ENCODE measurements around the gene ADGRV1.

ADGRV1 gene

DNA sequence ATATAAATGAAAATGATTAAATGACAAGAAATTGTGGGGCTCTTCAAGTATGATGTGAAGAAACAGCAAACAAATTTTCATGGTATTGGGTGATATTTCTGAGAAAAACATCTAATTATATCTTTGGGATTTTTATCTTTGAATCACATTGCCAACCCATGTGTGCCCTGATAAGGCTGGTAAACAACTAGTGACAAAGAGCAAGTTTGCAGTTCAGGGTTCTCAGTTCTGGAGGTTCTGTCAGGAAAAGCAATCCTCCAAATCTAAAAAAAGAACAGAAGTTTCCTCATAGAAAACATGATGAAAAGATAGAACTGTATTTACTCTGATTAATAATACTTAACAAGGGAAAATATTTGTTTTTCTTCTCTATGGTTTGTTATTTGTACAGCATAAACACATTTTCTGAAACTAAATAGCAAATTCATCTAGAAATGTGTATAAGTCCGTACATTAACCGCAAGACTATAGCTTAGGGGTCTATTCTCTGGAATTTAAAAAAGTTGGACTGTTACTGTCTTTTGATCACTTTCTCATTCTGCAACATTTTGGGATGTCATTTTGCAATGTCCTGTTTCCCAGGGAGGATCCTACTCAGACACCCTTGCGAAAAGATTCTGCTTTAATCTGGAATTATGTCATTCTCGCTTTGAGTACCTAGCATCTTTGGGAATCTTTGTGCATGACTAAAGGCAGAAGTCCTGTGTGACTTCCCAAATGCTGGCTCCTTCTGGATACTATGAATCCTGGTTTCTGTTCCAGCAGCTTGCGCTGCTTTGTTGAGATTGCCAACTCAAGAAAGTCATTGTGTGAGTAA lies 308.5 kb downstream of the ADGRV1 start:
- no peak for DNase-seq (ENCODE audit: low read depth in 1 of 2, low spot score in 1 of 2)

DNA sequence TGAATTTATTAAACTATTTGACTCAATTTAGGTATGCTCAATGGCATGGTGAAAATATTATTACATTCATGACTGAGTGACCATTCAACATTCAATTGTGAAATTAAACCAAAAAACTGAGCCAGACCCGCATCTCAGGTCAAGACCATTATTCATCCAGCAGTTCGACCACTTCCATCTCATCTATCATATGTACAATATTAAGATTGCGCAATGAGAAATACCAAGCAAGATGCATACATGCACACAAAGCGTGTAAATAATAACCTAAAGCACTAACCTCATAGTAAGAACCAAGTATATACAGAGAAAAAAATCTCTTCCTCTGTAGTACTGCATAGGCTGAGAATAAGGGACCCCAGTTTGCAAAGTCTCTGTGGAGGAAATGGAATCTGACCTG lies 310.2 kb downstream of the ADGRV1 start:
- DNase-seq (ENCODE audit: low read depth in 1 of 2, low spot score in 1 of 2) = no peak

DNA sequence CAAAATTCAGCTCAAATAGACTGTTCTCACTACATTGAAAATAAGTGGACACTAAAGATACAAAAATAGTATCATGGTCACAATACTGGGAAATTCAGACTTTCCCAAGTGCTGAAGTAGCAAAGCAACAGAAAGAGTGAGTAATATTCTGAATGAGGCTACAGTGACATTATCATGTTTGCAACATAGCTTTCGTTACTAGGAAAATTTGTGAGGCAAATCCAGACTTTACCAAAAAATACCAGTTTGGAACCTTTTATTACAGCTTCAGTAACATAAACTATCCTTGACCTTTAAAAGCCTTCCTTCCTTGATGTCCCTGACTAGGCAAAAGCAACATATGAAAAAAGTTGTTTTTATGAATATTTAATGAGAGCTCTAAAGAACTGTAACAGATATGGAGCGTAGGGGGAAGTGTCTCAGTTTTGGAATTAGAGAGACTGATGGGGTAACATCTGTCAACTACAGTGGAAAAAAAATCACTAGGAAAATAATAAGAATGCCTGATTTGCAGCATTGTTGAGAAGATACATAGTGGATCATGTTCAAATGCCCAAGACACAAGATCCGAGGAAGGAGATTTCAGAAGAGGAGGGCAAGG lies 312.9 kb downstream of the ADGRV1 start:
- no peak for DNase-seq (ENCODE audit: low read depth in 1 of 2, low spot score in 1 of 2)

DNA sequence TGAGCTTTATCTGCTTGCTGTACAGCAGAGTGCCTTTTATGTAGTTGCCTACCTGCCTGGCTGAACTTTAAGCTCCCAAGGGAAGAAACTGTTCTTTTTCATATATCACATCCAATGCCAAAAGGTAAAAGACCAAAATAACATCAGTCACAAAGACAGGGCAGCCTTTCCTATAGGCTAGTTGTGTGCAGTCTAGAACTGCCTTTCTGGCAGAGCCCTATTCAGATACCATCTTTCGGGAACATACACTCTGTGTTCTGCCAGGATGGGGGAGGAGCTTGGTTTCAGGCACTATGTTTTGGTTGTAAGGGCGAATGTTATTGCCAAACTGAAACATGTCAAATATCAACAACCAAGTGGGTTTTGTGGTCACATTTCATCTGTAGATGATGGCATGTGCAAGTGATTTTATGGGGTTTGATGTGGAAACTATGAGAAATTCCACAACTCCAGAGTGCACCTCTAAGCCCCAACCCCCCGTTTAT lies 314.5 kb downstream of the ADGRV1 start:
- no peak for DNase-seq (ENCODE audit: low read depth in 1 of 2, low spot score in 1 of 2)

DNA sequence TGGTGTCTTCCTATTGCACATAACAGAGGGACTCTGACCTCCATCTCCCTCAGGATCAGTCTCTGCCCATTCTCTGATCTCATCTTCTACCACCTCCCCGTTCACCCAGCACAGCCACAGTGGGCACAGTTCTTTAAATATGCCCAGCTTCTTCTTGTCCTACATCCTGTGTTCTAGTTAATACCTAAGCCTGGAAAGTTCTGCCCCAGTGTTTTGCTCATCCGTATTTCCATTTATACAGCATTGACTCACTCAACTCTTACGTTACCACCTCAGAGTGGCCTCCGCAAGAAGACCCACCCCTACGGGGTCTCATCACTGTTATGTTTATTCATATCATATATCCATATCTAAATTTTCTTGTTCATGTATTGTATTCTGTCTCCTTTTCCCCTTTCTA lies 315.5 kb downstream of the ADGRV1 start:
- DNase-seq (ENCODE audit: low read depth in 1 of 2, low spot score in 1 of 2) = no peak

DNA sequence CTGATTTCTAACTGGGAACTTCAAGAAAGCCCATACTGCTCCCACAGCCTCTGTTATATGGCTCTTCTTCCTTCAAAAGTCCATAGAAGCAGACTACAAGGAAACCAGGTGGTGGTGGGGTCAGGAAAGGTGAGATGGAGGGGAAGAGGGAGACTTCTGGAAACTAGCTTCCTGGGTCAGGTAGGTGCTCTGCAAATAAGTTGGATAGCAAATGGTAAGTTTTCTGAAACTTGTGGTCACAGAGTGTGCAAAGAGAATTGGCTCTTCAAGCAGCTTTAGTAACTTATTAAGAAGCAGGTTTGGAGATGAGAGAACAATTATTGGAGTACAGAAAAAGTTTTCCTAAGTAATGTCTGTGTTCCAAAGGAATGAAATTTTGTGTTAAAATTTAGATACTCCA lies 316.9 kb downstream of the ADGRV1 start:
- no peak for DNase-seq (ENCODE audit: low read depth in 1 of 2, low spot score in 1 of 2)

DNA sequence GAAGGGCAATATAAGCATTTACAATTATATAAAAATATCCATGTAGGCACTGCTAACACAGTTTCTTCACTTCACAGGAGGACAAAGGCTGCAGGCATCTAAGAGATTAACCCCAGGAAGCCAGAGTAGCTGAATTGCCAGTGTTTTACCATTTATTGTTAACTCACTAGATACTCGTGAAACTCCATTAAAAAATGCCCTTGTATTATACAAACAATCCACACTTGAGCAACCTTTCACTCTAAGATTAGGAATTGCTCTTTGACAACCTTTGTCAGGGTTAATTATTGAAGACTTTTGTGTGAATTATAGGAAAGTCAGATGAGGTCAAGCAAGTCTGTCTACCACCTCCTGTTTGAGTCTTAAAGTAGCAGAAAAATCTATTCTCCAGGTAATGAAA lies 317.8 kb downstream of the ADGRV1 start:
- no peak for DNase-seq (ENCODE audit: low read depth in 1 of 2, low spot score in 1 of 2)

DNA sequence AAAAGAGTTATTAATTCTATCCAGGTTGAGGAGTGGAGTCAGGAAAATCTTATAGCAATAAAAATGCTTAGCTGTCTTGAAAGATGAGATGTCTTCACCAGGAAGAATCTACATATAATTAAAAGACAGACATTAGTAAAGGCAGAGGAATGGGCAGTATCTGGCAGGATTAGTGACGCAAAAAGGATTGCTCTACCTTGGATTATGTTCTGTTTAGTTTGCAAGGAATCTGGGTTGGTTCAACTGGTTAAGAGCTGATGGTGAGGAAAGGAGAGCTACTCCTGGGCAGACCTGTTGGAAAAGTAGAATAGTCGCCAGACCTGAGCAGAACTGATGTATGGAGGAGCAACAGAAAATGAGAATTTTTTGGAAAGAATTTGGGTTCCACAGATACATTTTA lies 318.5 kb downstream of the ADGRV1 start:
- DNase-seq (ENCODE audit: low read depth in 1 of 2, low spot score in 1 of 2) = no peak

DNA sequence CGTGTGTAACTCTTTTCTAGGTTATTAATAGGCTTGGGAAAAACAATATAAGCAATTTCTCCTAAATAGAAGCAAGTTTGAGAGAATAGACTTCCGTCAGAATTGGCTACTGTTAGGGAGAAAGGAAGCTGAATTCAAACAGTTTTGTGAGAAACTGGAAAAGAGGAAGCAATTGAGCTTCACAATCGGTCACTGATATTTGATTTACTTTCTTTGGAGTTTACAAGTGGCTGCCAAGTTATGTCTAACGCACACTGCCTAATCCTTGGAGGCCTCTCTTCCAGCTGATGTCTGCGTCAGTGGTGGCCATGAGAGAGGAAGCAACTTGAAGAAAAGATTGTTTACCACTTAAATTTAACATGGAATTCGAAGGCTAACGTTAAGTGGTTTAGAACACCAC lies 319.5 kb downstream of the ADGRV1 start:
- DNase-seq (ENCODE audit: low read depth in 1 of 2, low spot score in 1 of 2) = no peak

DNA sequence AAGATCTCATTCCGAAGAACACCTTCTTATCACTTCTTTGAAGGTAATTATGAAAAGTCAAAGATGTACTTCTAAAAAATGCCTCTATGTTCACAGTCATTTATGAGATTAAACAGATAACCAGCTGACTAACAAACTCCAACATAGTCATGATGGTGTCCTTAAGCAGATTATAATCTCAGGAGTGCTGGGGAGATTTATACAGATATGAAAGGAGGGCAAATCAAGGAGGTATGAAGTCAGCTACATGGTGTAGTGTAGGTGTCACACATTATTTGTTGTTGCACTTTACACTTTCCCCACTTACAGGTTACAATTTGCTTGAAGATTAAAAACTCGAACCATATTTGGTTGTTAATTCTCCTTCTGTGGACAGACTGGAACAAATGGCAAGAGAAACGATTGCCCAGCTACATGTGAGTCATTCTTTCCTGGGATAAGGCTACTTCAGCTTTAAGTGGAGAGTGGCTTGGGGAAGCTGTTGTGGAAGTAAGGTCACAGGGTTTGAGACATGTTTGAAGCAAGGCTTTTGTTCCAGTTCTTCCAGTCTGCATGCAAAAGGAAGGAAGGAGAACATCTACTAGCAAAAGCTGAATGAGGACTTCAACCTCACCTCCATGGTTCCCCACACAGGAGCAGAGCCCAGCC lies 320.1 kb downstream of the ADGRV1 start:
- DNase-seq (ENCODE audit: low read depth in 1 of 2, low spot score in 1 of 2) = no peak

DNA sequence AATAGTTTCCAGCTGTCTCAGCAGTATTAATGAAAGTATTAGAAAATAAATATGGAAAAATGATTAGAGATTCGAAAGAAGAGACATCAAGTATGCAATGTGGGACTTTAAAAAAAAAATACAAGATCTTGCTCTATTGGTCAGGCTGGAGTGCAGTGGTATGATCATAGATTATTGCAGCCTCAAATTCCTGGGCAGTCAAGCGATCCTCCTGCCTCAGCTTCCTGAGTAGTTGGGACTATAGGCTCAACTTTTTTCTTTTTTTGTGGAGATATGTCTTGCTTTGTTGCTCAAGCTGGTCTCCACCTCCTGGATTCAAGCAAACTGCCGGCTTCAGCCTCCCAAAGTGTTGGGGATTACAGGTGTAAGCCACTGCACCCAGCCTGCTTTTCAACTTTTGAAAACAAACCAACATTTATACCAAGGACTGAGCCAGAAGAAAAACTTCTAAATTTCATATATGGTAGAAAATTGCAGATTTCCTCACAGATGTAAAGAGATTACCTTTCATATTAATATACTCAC lies 323.1 kb downstream of the ADGRV1 start:
- DNase-seq (ENCODE audit: low read depth in 1 of 2, low spot score in 1 of 2) = no peak

DNA sequence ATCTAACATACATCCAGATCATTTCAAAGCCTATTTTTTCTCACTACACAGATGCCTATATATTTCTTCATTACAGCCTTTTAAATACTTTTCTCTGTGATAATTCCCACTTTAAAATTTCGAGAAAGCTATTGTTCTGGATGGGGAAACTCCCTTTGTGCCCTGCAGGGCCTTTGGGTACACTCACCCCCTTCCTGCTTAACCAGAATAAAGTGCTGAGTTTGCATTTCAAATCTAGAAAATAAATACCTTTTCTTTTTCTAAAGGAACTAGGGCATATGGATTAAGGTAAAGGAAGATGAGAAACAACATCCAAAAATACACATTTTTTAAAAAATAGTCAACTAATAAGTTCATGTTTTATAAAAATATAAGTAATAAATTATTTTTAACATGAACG lies 323.9 kb downstream of the ADGRV1 start:
- no peak for DNase-seq (ENCODE audit: low read depth in 1 of 2, low spot score in 1 of 2)

DNA sequence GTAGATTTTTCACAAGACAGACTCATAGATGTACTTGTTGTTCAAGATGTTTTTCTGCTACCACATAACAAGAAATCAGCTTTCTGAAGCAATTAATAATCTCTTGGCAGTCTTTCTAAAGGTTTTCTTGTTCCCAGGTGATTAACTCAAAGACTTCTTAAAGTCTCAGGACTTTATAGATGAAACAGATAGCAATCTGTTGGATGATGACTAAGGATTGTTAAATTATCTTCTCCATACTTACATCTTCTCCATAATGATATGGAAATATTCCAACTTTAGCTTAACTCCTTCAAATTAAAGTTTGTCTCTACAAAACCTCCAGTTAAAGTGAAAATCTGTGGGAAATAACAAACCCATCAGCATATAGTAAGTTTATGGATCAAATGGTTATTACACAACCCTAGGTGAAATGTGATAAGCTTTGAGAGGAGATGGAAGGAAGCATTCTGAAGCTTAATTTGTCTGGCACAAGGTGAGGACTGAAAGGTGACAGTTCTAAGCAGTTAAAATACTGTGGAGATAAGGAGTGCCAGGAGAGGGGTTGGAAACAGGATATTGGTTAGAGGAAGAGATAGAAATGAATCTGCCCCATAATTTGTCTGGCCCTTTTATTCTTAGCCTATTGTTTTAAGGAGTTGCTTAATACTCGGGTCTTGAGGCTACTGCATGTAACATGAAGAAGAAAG lies 326.7 kb downstream of the ADGRV1 start:
- DNase-seq (ENCODE audit: low read depth in 1 of 2, low spot score in 1 of 2) = no peak

DNA sequence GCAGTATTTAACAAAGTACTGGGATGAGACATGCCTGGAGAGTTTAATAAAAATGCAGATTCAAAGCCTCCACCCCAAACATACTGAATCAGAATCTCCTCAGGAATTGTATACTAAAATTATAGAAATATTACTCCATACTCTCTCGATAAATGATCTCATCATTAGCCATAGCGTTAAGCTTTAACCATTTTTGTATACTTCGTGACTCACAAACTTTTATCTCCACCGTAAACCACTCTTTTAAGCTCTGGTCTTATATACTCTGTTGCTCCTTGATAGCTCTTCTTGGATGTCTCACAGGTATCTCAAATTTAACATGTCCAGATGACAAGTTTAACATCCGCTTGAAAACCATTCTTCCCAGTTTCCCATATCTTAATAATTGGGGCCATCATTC lies 327.8 kb downstream of the ADGRV1 start:
- no peak for DNase-seq (ENCODE audit: low read depth in 1 of 2, low spot score in 1 of 2)

DNA sequence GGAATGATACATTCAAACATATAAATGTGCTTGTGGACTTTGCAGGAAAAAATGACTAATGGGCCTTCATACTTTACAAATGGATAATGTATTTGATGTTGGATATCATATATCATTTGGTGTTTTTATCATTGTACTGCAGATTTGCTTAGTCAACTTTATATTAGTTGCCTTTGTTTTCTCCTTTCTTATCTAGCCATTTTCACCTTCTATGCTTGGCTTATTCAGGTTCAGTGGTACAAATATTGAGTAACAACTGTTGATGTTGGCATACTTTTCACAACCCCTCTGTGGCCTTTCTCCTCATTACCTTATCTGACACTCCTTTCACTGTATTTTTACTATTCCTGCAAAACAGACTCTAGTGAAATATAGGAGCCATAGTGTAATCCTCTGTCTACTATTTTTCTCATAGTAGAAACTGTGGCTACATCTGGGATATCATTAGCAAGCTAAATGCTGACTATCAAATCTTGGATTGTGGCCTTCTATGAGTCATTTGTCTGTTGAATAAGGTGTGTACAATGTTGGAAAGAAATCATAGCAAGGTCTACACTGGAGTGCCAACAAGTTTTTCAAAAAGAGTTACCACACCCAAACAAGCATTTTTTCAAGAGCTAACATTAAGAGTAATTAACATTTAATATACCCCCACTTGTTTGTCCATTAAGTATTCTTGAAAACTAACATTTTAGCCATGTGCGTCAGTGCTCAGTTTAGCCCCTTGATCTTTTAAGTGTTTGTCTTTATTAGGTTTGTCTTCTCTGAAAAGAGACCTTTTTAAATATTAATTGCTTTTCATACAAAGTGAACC lies 330.1 kb downstream of the ADGRV1 start:
- no peak for DNase-seq (ENCODE audit: low read depth in 1 of 2, low spot score in 1 of 2)

DNA sequence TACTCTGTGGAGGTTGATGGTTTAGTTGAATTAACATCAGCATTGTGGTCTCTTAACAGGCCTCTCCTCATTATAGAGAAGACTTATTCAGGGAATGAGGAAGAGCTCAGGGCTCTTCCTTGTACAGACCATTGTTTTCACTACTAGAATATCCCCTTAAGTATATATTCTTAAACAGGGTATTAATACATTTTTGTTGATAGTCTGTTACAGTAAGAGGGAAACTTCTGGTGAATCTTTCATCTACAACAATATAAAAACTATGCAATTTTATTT lies 330.7 kb downstream of the ADGRV1 start:
- DNase-seq (ENCODE audit: low read depth in 1 of 2, low spot score in 1 of 2) = no peak

DNA sequence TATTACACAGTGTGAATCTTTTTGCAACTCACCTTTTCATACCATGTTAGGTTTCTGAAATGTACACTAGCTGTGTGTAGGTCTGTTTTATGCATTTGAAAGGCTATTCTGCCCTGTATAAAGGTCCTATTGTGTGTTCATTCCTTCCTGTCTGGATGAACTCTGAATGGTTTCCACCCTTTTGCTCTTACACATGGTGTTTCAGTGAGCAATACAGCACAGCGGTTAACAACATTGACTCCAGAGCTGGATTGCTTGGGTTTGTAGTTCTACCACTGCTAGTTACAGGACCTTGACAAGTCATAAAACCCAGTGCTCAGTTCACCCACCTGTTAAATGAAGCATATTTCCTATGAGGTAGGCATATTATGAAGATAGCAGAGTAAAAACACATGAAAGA lies 331.6 kb downstream of the ADGRV1 start:
- no peak for DNase-seq (ENCODE audit: low read depth in 1 of 2, low spot score in 1 of 2)

DNA sequence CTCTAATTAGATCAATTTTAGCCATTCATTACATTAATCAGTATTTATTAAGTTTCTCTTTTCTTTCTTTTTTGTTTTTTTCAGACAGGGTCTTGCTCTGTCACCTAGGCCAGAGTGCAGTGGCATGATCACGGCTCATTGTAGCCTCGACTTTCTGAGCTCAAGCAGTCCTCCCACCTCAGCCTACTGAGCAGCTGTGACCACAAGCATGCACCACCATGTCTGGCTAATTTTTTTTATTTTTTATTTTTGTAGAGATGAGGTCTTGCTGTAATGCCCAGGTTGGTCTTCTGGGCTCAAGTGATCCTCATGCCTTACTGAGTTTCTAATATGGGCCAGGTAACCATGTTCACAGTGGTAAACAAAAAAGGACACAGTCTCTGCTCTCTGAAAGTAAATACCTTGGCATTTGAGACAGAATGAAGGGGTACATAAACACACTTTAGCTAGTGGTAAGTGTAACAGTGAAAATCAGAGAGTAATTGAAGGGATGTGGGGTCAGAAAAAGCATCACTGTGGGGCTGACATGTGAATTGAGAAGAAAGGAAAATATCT lies 336.3 kb downstream of the ADGRV1 start:
- DNase-seq (ENCODE audit: low read depth in 1 of 2, low spot score in 1 of 2) = no peak

DNA sequence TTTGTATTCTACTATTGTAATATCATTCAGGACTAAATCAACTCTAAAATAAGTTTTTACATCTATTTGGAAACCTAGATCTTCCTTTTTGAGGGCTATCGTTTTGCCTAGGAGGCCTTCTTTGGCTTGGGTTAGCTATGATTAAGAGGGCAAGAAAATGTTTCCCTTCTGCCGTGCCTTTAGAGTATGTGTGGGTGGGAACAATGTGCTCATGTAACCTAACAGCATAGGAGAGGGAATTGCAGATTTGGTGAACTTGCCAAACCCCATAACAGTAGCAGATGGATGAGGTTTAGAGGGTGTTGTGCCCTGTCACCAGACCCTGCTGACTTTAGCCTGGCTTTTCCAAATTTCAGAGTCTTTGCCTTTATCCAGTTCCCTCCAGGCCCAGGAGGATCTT lies 339.0 kb downstream of the ADGRV1 start:
- no peak for DNase-seq (ENCODE audit: low read depth in 1 of 2, low spot score in 1 of 2)

DNA sequence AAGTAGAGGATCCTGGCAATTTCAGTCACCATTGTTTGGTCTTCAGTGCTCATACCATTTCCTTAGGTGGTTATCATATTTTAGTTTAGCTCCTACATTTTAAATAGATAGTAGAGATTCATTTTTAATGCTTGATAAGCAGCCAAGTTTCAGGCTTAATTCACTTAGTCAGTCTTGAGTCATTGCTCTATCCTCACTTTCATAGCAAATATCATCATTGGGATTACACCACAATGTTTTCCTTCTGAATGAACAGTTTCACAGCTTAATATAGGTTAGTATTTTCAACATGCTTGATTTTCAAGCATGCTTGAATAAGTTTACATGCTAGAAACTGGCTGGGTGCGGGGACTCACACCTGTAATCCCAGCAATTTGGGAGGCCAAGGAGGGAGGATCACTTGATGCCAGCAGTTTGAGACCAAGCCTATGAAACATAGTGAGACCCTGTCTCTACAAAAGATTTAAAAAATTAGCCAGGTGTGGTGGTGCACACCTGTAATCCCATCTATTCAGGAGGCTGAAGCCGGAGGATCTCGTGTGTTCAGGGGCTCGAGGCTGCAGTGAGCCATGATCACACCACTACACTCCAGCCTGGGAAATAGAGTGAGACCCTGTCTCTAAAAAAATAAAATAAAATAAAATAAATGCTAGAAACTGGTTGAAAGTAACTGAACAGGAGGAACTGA lies 339.9 kb downstream of the ADGRV1 start:
- no peak for DNase-seq (ENCODE audit: low read depth in 1 of 2, low spot score in 1 of 2)
